Measurements from ENCODE around the gene PNPLA7.

DNA sequence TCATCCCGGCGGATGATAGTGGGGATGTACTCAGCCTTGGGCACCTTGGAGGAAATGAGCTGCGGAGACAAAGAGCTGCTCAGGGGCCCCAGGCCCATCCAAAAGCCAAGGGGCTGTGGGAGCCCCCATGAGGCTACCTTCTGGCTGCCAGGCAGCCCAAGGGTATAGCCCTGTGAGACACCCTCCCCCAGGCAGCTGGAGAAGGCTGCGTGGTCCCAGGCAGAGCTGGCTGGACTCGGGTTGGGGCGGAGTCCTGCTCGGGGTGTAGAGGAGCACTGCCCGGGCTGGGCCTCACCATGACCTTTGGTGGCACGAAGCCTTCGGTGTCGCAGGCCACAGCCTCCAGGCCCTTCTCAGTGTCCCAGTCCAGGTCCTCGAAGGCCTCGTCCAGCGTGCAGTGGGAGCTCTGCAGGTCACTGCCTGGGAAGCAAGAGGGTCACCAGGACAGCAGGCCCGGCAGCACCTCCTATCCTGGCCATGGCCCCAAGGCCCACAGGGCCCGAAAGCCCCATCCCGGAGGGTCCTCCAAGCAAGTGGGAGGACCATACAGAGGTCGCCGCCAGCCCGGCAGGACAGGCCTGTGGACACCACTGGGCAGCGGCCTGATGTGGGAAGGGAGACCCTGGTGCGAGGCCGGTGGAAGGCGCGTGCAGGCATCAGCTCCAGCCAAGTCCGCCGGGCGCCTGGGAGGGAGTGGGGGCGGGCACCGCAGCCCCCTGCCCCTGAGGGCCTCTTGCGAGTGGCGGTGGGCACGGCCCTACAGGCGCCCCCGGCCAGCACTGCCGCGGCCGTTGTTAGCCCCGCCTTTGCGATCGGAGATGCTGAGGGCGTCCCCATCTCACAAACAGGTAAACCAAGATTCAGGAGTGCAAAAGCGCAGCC is 97.2 kb downstream of the PNPLA7 start:
- TF ChIP-seq POLR2AphosphoS5 (IDR thresholded peaks at IDR 0.05; ENCODE audit: borderline replicate concordance, low read depth, low read length): no peak
- TF ChIP-seq EZH2 (IDR thresholded peaks at IDR 0.05): no peak
- TF ChIP-seq FOXP2 (optimal IDR thresholded peaks at IDR 0.05; ENCODE audit: control extremely low read depth, extremely low read length, insufficient read depth): no peak

All from SK-N-MC (cell line).